ENCODE results near the gene C1orf210. TPM values are rescaled to one million over a fixed set of nuclear protein-coding genes. Genes with fewer than 3 reads are reported as not detected.

C1orf210 gene
- total RNA-seq, 1 donor from 2014 or later: not detected

- no peak for DNase-seq
These were observed 26.8 kb upstream of the C1orf210 start for GRCh38 chr1:43312212-43312623.

- DNase-seq: no peak
These were observed 26.1 kb upstream of the C1orf210 start for GRCh38 chr1:43311521-43311920.

- DNase-seq: no peak
These were observed 24.1 kb upstream of the C1orf210 start for GRCh38 chr1:43309405-43310025.

GRCh38 chr1:43308635-43309404, 23.4 kb upstream of the C1orf210 start:
- no peak for DNase-seq

GRCh38 chr1:43307458-43308158, 22.2 kb upstream of the C1orf210 start:
- no peak for DNase-seq

- DNase-seq: no peak
These were observed 21.5 kb upstream of the C1orf210 start for GRCh38 chr1:43306688-43307457.

GRCh38 chr1:43305926-43306687, 20.7 kb upstream of the C1orf210 start:
- no peak for DNase-seq

- no peak for DNase-seq
These were observed 20.1 kb upstream of the C1orf210 start for GRCh38 chr1:43305461-43305860.

GRCh38 chr1:43304771-43305300, 19.5 kb upstream of the C1orf210 start:
- DNase-seq: no peak

- DNase-seq: no peak
These were observed 18.9 kb upstream of the C1orf210 start for GRCh38 chr1:43304314-43304681.

GRCh38 chr1:43303471-43304313, 18.3 kb upstream of the C1orf210 start:
- no peak for DNase-seq

- no peak for DNase-seq
These were observed 17.5 kb upstream of the C1orf210 start for GRCh38 chr1:43302721-43303470.

- DNase-seq: no peak
These were observed 16.8 kb upstream of the C1orf210 start for GRCh38 chr1:43302201-43302600.

GRCh38 chr1:43300378-43301094, 15.2 kb upstream of the C1orf210 start, which contains the start of gene TIE1:
Gene TIE1 (plus strand): TSS chr1:43300982. CDS start chr1:43301072, 90 bp downstream.
- no peak for DNase-seq

- DNase-seq: no peak
These were observed 13.7 kb upstream of the C1orf210 start for GRCh38 chr1:43299101-43299500.

GRCh38 chr1:43298055-43298454, 12.7 kb upstream of the C1orf210 start:
- no peak for DNase-seq

GRCh38 chr1:43296207-43296606, 10.8 kb upstream of the C1orf210 start:
- DNase-seq: no peak

- no peak for DNase-seq
These were observed 9.4 kb upstream of the C1orf210 start for GRCh38 chr1:43294761-43295160.

Measured in occipital lobe (tissue), 2 donors.